Breast epithelium (tissue), 3 donors: ENCODE data around the gene RTN4R.

ENCODE experiments used
- POLR2A ChIP-seq: fragments of 450-650 bp; IDR thresholded peaks from one replicate; pipeline ENCODE4 v1.6.1; 2016; ENCODE audit warnings: antibody characterized with exemption, mild to moderate bottlenecking, moderate library complexity
- POLR2AphosphoS5 ChIP-seq, 3 donors: sonication (generic); formaldehyde crosslinking; IDR thresholded peaks; one replicate each; pipeline ENCODE4 v1.6.1; 2017; ENCODE audit warnings: antibody characterized with exemption in 3 of 3
- TF ChIP-seq, protein P1 (sequence below), 3 donors: fragments of 450-650 bp; IDR thresholded peaks; one replicate each; pipeline ENCODE4 v1.5.1; 2016 to 2017; ENCODE audit warnings: antibody characterized with exemption in 3 of 3, mild to moderate bottlenecking in 3 of 3, moderate library complexity in 3 of 3

DNA sequence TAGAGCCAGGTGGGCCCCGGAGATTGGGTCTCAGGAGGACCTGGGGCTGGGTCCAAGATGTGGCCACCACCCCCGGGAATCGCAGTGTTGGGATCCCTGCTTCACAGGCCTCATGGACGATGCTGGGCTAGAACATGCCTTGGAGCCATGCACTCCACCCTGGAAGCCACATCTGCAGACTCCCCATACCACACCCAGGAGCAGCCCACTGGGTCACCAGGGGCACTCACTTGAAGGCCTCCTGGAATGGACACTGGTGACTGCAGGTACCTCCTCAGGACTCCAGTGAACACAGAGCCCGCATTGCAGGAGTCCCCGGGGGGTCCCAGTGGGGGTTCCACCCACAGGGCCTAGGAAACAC lies 25.0 kb downstream of the RTN4R start:
- TF ChIP-seq, protein P1, sequence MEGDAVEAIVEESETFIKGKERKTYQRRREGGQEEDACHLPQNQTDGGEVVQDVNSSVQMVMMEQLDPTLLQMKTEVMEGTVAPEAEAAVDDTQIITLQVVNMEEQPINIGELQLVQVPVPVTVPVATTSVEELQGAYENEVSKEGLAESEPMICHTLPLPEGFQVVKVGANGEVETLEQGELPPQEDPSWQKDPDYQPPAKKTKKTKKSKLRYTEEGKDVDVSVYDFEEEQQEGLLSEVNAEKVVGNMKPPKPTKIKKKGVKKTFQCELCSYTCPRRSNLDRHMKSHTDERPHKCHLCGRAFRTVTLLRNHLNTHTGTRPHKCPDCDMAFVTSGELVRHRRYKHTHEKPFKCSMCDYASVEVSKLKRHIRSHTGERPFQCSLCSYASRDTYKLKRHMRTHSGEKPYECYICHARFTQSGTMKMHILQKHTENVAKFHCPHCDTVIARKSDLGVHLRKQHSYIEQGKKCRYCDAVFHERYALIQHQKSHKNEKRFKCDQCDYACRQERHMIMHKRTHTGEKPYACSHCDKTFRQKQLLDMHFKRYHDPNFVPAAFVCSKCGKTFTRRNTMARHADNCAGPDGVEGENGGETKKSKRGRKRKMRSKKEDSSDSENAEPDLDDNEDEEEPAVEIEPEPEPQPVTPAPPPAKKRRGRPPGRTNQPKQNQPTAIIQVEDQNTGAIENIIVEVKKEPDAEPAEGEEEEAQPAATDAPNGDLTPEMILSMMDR (IDR thresholded peaks at IDR 0.05) = no peak
- TF ChIP-seq POLR2AphosphoS5 (IDR thresholded peaks at IDR 0.05) = no peak
- TF ChIP-seq POLR2A = no peak
